ENCODE measurements around the gene SPTBN5.

SPTBN5 gene

DNA sequence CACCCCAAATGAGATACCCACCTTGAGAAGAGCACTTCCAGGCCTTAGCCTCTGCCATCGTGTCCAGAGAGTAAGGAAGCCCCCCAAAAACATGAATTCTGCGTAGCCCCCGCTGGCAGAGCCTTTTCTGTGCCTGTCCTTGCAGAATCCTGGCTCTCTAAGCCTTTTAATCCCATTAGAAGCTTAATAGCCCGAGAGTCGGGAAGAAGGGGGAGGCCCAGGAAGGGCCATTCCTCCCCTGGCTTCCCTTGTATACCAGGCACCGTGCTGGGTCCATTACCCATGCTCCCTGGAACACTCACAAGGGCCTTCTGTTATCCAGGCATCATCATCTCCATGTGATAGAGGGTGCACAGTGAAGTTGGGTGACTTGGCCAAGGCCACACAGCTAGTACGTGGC is 7.1 kb downstream of the SPTBN5 start:
- H3K9ac ChIP-seq (ENCODE audit: low read depth in 1 of 2, low read length in 2 of 2) = no peak overlapping the region
- peaks cover 0 to 3% of the 10 kb centered on the region in 2 donors for H3K4me1 ChIP-seq (ENCODE audit: control insufficient read depth in 2 of 2, insufficient read depth in 2 of 2, low read length in 2 of 2)
- H3K9me3 ChIP-seq (ENCODE audit: control insufficient read depth in 2 of 2, low read length in 2 of 2) = no peaks in the 10 kb centered on the region
- no peak overlapping the region for H3K27ac ChIP-seq (ENCODE audit: low read depth in 2 of 2, low read length in 2 of 2)
- H3K4me3 ChIP-seq (ENCODE audit: low read length in 2 of 2) = no peak overlapping the region
- H3K36me3 ChIP-seq (ENCODE audit: control insufficient read depth in 2 of 2, insufficient read depth in 2 of 2, low read length in 2 of 2) = no peaks in the 10 kb centered on the region
- peaks cover 0 to 1% of the 10 kb centered on the region in 2 donors for H3K27me3 ChIP-seq (ENCODE audit: control insufficient read depth in 2 of 2, insufficient read depth in 2 of 2, low read length in 2 of 2)

DNA sequence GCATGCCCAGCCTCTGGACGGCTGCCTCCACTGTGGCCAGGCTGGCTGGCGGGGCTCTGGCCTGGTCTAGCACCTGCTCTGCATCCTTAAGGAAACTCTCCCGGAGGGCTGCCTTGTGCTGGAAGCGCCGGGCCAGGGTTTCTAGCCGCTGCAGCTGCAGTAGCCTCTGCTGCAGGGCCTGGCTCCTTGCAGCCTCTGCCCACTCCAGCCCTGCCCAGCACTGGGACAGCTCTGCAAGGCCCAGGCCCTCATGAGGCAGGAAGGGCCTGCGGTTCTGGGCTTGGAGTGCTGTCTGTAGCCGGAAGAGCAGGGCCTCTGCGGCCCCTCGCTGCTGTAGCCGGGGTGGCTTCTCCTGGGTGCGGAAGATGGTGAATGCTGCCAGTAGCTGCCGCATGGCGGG is 8.0 kb downstream of the SPTBN5 start:
- H3K9ac ChIP-seq (ENCODE audit: low read depth in 1 of 2, low read length in 2 of 2) = no peak overlapping the region
- H3K4me3 ChIP-seq (ENCODE audit: low read length in 2 of 2) = no peak overlapping the region
- no peaks in the 10 kb centered on the region for H3K9me3 ChIP-seq (ENCODE audit: control insufficient read depth in 2 of 2, low read length in 2 of 2)
- H3K27me3 ChIP-seq (ENCODE audit: control insufficient read depth in 2 of 2, insufficient read depth in 2 of 2, low read length in 2 of 2) = peaks cover 2 to 10% of the 10 kb centered on the region in 2 donors
- no peaks in the 10 kb centered on the region for H3K36me3 ChIP-seq (ENCODE audit: control insufficient read depth in 2 of 2, insufficient read depth in 2 of 2, low read length in 2 of 2)
- no peak overlapping the region for H3K27ac ChIP-seq (ENCODE audit: low read depth in 2 of 2, low read length in 2 of 2)
- H3K4me1 ChIP-seq (ENCODE audit: control insufficient read depth in 2 of 2, insufficient read depth in 2 of 2, low read length in 2 of 2) = peaks cover 0 to 3% of the 10 kb centered on the region in 2 donors

DNA sequence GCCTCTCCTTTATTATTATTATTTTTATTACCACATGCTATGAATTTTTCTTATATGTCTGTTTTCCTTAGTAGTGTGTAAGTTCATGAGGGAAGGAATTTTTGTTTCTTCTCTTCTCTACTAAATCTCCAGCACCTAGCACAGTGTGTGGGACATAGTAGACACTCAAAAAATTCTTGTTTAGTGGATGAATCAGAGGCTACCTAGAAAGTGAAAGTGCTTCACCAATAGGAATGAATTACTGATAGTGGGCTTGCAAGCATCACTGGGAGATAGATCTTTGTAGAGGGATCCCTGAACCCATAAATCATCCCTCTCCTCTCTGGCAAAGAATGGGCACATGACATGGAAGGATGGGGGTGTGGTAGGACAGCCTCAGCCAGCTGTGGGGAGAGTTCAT is 8.5 kb downstream of the SPTBN5 start:
- Histone ChIP-seq H3K27ac (ENCODE audit: low read depth in 2 of 2, low read length in 2 of 2) (no peak overlapping the region), H3K4me3 (ENCODE audit: low read length in 2 of 2) (no peak overlapping the region), H3K9me3 (ENCODE audit: control insufficient read depth in 2 of 2, low read length in 2 of 2) (no peaks in the 10 kb centered on the region), H3K9ac (ENCODE audit: low read depth in 1 of 2, low read length in 2 of 2) (no peak overlapping the region), H3K4me1 (ENCODE audit: control insufficient read depth in 2 of 2, insufficient read depth in 2 of 2, low read length in 2 of 2) (peaks cover 0 to 3% of the 10 kb centered on the region in 2 donors), H3K27me3 (ENCODE audit: control insufficient read depth in 2 of 2, insufficient read depth in 2 of 2, low read length in 2 of 2) (peaks cover 4 to 11% of the 10 kb centered on the region in 2 donors), H3K36me3 (ENCODE audit: control insufficient read depth in 2 of 2, insufficient read depth in 2 of 2, low read length in 2 of 2) (no peaks in the 10 kb centered on the region)

DNA sequence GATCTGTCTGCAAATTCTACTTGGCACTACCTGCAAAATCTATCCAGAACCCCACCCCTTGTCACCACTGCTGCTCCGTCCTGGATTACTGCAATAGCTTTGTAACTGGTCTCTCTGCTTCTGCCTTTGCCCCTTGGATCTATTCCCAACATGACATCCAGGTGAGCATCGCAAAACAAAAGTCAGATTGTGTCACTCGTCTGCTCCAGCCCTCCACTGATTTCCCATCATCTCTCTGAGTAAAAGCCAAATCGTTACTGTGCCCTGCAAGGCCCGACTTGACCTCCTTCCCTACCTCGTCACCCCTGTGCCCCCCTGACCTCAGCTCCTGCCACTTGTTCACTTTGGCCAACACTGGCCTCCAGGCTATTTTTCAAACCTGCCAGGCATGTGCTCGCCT is 9.4 kb downstream of the SPTBN5 start:
- Histone ChIP-seq H3K9ac (ENCODE audit: low read depth in 1 of 2, low read length in 2 of 2) (no peak overlapping the region), H3K27ac (ENCODE audit: low read depth in 2 of 2, low read length in 2 of 2) (no peak overlapping the region), H3K4me1 (ENCODE audit: control insufficient read depth in 2 of 2, insufficient read depth in 2 of 2, low read length in 2 of 2) (peaks cover 0 to 3% of the 10 kb centered on the region in 2 donors), H3K9me3 (ENCODE audit: control insufficient read depth in 2 of 2, low read length in 2 of 2) (no peaks in the 10 kb centered on the region), H3K36me3 (ENCODE audit: control insufficient read depth in 2 of 2, insufficient read depth in 2 of 2, low read length in 2 of 2) (no peaks in the 10 kb centered on the region), H3K27me3 (ENCODE audit: control insufficient read depth in 2 of 2, insufficient read depth in 2 of 2, low read length in 2 of 2) (peaks cover 4 to 11% of the 10 kb centered on the region in 2 donors), H3K4me3 (ENCODE audit: low read length in 2 of 2) (no peak overlapping the region)

DNA sequence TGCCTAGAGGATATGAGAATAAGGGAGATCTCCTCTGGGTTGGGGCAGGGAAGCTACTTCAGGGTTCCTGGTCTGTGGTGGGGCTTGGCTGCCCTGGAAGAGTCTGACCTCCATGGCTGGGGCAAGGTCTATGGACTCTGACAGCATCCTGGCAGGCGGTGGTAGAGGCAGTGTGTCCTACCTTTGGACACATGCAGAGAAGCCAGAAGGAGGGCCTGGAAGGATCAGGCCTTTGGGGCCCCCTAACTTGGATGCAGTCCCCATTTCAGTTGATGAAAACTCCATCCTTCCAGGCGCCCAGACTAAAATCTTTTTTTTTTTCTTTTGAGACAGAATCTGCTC is 10.4 kb downstream of the SPTBN5 start:
- Histone ChIP-seq H3K4me1 (ENCODE audit: control insufficient read depth in 2 of 2, insufficient read depth in 2 of 2, low read length in 2 of 2) (peaks cover 0 to 3% of the 10 kb centered on the region in 2 donors), H3K9me3 (ENCODE audit: control insufficient read depth in 2 of 2, low read length in 2 of 2) (no peaks in the 10 kb centered on the region), H3K9ac (ENCODE audit: low read depth in 1 of 2, low read length in 2 of 2) (no peak overlapping the region), H3K27me3 (ENCODE audit: control insufficient read depth in 2 of 2, insufficient read depth in 2 of 2, low read length in 2 of 2) (peaks cover 4 to 11% of the 10 kb centered on the region in 2 donors), H3K27ac (ENCODE audit: low read depth in 2 of 2, low read length in 2 of 2) (no peak overlapping the region), H3K36me3 (ENCODE audit: control insufficient read depth in 2 of 2, insufficient read depth in 2 of 2, low read length in 2 of 2) (no peaks in the 10 kb centered on the region), H3K4me3 (ENCODE audit: low read length in 2 of 2) (no peak overlapping the region)

DNA sequence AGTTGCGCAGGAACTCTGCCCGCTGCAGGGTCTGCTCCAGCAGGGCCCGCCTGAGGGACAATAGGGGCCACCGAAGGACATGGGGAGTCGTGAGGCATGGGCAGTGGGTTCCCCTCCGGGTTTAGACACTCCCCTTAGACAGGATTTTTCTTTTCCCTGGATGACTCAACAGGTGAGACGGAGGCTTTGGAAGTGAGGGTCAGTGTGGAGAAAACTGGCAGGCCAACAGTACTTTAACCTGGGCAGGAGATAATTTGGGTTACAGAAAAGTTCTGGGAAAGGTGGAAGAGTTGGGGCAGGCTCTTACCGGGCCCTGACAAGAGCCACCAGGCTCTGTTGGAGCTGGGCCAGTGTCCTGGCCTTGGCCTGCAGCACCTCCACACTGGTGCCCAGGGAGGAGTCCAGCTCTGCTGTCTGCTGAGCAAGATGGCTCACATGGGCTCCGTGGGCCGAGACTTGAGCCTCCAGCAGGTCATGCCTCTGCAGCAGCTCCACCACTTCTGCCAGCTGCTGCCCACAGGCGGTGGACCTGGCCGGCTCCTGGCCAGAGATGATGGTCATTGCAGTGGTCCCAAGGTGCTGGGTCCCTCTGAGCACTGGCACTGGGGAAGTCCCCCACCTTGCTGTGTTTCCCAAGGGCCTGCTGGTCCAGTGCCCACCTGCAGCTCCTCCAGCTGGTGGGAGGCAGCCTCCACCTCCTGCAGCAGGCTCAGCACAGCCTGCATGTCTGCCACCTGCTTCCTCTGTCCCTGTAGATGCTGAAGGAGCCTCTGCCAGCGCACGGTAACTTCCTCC is 11.0 kb downstream of the SPTBN5 start:
- Histone ChIP-seq H3K36me3 (ENCODE audit: control insufficient read depth in 2 of 2, insufficient read depth in 2 of 2, low read length in 2 of 2) (no peaks in the 10 kb centered on the region), H3K9ac (ENCODE audit: low read depth in 1 of 2, low read length in 2 of 2) (no peak overlapping the region), H3K27ac (ENCODE audit: low read depth in 2 of 2, low read length in 2 of 2) (no peak overlapping the region), H3K27me3 (ENCODE audit: control insufficient read depth in 2 of 2, insufficient read depth in 2 of 2, low read length in 2 of 2) (peaks cover 4 to 11% of the 10 kb centered on the region in 2 donors), H3K4me1 (ENCODE audit: control insufficient read depth in 2 of 2, insufficient read depth in 2 of 2, low read length in 2 of 2) (peaks cover 0 to 3% of the 10 kb centered on the region in 2 donors), H3K9me3 (ENCODE audit: control insufficient read depth in 2 of 2, low read length in 2 of 2) (no peaks in the 10 kb centered on the region), H3K4me3 (ENCODE audit: low read length in 2 of 2) (peak overlapping the region in 1 of 2 donors; percentile 20)

DNA sequence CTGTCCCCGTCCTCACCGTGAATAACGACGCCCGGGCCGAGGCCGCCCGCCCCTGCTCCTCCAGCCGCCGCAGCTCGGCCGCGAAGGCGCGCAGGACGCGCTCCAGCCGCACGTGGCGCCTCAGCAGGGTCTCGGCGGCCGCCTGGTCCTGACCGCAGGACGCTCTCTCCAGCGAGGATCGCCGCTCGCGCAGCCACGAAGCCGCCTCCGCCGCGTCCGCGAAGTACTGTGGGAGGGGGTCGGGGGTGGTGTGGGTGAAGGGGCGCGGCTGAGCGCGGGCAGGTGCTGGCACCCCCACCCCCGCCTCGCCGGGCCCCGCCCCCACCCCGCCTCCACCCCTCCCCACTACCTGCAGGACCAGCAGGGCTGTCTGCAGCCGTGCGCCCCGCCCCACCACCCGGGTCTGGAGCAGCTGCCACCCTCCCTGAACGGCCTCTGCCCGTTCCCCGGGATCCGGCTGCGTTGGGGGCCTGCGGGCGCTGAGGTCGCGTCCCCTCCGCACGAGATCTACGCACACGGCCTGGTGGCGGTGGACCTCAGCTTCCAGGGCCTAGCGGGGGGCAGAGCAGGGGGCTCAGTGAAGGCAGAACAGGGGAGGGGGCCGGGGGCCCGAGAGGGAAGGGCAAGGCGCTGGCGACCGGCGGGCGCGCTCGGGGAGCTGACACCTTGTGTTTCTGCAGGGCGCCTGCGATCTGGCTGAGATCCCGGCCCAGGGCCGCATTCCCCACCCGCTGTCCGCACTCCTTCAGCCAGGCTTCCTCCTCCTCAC is 11.7 kb downstream of the SPTBN5 start:
- H3K4me1 ChIP-seq (ENCODE audit: control insufficient read depth in 2 of 2, insufficient read depth in 2 of 2, low read length in 2 of 2) = peaks cover 0 to 3% of the 10 kb centered on the region in 2 donors
- peak overlapping the region in 1 of 2 donors; percentile 20 for H3K4me3 ChIP-seq (ENCODE audit: low read length in 2 of 2)
- peaks cover 4 to 11% of the 10 kb centered on the region in 2 donors for H3K27me3 ChIP-seq (ENCODE audit: control insufficient read depth in 2 of 2, insufficient read depth in 2 of 2, low read length in 2 of 2)
- no peaks in the 10 kb centered on the region for H3K36me3 ChIP-seq (ENCODE audit: control insufficient read depth in 2 of 2, insufficient read depth in 2 of 2, low read length in 2 of 2)
- H3K27ac ChIP-seq (ENCODE audit: low read depth in 2 of 2, low read length in 2 of 2) = no peak overlapping the region
- H3K9me3 ChIP-seq (ENCODE audit: control insufficient read depth in 2 of 2, low read length in 2 of 2) = no peaks in the 10 kb centered on the region
- no peak overlapping the region for H3K9ac ChIP-seq (ENCODE audit: low read depth in 1 of 2, low read length in 2 of 2)

DNA sequence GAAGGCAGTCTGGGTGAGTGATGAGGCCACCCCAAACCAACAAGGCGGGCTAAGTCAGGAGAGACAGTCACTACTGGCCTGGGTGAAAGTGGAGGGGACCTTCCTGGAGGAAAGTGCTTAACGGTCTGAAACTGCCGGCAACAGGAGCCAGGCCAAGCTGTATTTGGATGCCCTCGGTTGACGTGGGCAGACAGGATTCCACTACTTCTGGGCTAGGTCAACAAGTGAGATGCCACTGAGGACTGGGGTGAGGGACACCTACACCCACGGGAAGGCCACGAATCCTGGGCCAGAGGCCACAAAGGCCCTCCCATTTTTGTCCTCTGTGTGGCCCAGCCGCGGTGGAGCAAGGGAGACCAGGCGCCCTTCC is 12.3 kb downstream of the SPTBN5 start:
- H3K4me1 ChIP-seq (ENCODE audit: control insufficient read depth in 2 of 2, insufficient read depth in 2 of 2, low read length in 2 of 2) = peaks cover 0 to 3% of the 10 kb centered on the region in 2 donors
- peaks cover 4 to 11% of the 10 kb centered on the region in 2 donors for H3K27me3 ChIP-seq (ENCODE audit: control insufficient read depth in 2 of 2, insufficient read depth in 2 of 2, low read length in 2 of 2)
- H3K27ac ChIP-seq (ENCODE audit: low read depth in 2 of 2, low read length in 2 of 2) = no peak overlapping the region
- H3K36me3 ChIP-seq (ENCODE audit: control insufficient read depth in 2 of 2, insufficient read depth in 2 of 2, low read length in 2 of 2) = no peaks in the 10 kb centered on the region
- no peaks in the 10 kb centered on the region for H3K9me3 ChIP-seq (ENCODE audit: control insufficient read depth in 2 of 2, low read length in 2 of 2)
- H3K4me3 ChIP-seq (ENCODE audit: low read length in 2 of 2) = no peak overlapping the region
- H3K9ac ChIP-seq (ENCODE audit: low read depth in 1 of 2, low read length in 2 of 2) = no peak overlapping the region

DNA sequence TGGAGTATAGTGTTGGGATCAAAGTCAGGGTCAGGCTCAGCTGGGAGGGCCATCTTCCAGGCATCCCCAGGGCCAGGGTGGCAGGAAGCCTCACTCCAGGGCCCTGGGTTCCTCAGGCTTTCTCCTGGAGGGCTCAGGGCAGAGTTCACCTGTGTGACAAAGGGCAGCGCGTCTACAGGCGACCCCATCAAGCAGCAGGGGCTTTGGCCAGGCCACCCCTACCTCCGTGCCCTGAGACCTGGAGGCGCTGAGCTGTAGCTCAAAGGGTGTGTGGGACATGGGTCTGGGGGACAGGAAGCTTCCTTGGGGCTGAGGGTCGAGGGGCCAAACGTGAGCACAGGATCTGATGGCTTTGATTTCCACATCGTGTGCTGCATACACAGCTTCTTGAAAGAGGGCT is 12.8 kb downstream of the SPTBN5 start:
- H3K9ac ChIP-seq (ENCODE audit: low read depth in 1 of 2, low read length in 2 of 2) = no peak overlapping the region
- no peak overlapping the region for H3K27ac ChIP-seq (ENCODE audit: low read depth in 2 of 2, low read length in 2 of 2)
- no peaks in the 10 kb centered on the region for H3K9me3 ChIP-seq (ENCODE audit: control insufficient read depth in 2 of 2, low read length in 2 of 2)
- peaks cover 4 to 11% of the 10 kb centered on the region in 2 donors for H3K27me3 ChIP-seq (ENCODE audit: control insufficient read depth in 2 of 2, insufficient read depth in 2 of 2, low read length in 2 of 2)
- H3K4me3 ChIP-seq (ENCODE audit: low read length in 2 of 2) = no peak overlapping the region
- H3K4me1 ChIP-seq (ENCODE audit: control insufficient read depth in 2 of 2, insufficient read depth in 2 of 2, low read length in 2 of 2) = peaks cover 0 to 3% of the 10 kb centered on the region in 2 donors
- H3K36me3 ChIP-seq (ENCODE audit: control insufficient read depth in 2 of 2, insufficient read depth in 2 of 2, low read length in 2 of 2) = no peaks in the 10 kb centered on the region

DNA sequence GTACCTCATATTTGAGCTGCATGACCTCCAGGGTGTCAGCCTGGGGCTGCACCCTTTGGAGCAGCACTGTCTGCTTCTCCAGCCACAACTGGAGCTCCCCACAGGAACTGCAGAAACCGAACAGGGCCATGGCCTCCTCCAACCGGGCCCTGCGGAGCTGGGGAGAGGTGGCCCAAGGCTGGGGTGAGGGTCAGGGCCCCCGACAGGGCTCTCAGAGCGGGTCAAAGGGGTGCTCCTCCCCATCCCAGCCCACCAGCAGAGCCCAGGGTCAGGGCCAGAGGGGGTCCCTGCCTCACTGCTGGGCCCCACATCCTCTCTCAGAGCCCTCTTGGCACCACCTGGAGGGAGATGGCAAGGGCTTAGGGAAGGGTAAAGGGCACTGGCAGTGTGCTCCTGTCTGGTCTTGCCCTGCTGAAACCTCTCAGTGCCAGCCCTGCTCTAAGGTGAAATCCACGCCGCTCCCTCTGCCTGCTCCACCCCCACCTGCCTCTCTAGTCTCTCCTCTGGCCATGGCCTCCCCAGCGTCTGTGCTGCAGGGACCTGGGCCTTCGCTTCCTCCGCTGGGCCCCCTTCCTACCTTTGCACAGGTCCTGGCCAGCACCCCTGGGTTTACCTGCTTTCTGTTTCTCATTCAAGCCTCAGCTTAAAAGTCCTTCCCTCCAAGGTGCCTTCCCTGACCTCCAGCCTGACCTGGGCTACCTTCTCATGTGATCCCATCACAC is 13.5 kb downstream of the SPTBN5 start:
- Histone ChIP-seq H3K9me3 (ENCODE audit: control insufficient read depth in 2 of 2, low read length in 2 of 2) (no peaks in the 10 kb centered on the region), H3K27me3 (ENCODE audit: control insufficient read depth in 2 of 2, insufficient read depth in 2 of 2, low read length in 2 of 2) (peaks cover 4 to 11% of the 10 kb centered on the region in 2 donors), H3K9ac (ENCODE audit: low read depth in 1 of 2, low read length in 2 of 2) (no peak overlapping the region), H3K4me1 (ENCODE audit: control insufficient read depth in 2 of 2, insufficient read depth in 2 of 2, low read length in 2 of 2) (peaks cover 0 to 3% of the 10 kb centered on the region in 2 donors), H3K27ac (ENCODE audit: low read depth in 2 of 2, low read length in 2 of 2) (no peak overlapping the region), H3K36me3 (ENCODE audit: control insufficient read depth in 2 of 2, insufficient read depth in 2 of 2, low read length in 2 of 2) (no peaks in the 10 kb centered on the region), H3K4me3 (ENCODE audit: low read length in 2 of 2) (no peak overlapping the region)
